Effector CD8-positive, alpha-beta T cell (primary cell): ENCODE measurements around the gene TRMT61B.

Experiments
- DNase-seq: peaks from one replicate; lab custom pipeline; 2025; lab: John Stamatoyannopoulos, UW

Gene TRMT61B

GRCh38 chr2:28855977-28856376 is 14.1 kb downstream of the TRMT61B start:
- no peak for DNase-seq

DNA sequence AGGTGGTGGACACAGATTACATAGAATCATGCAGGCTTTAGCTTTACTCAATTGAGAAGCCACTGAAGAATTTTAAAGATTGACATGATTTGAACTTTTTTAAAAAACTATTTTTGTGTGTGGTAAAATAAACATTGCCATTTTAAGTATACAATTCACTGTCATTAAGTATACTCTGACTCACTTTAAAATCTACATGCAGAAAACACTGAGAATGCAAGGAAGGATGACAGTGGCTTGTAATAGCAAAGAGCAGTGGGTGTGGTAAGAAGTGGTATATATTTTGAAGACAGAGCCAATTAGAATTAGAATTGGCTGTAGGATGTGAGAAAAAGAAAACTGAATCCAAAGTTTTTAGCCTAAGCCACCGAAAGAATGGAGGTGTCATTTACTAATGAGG is 14.9 kb downstream of the TRMT61B start:
- DNase-seq = no peak

DNA sequence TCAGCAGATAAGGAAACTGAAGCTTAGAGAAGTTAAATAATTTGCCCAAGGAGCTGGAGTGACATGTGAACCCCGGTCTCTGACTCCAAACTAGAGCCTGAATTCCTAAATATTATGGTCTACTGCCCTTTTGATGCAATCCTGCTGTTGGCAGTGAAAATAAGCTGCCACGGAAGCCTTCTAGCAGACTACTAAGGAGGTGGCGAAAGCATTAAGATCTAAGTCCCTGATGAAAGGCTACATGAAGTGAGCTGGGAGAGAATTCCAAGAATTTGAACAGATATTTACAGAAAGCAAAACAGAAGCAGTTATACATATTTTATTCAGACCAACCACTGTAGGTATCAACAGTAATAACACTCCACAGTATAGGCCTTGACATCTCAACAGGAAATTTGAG is 28.1 kb downstream of the TRMT61B start:
- DNase-seq = no peak

DNA sequence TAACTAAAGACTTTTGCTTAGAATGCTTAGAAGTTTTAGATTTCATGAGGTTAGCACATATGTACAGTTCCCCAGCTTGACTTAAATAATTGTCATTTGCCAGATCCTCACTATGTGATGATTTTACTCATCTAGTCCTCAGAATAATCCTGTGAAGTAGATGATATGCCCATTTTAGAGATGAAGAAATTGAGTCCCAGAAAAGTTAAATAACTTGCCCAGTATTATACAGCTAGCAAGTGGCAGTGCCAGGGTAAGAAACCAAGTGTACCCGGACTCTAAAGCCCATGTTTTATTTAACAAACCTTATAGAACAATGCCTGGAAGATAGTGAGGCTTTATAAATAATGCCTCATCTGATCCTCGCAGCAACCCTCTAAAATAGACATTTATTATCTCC is 31.1 kb downstream of the TRMT61B start:
- DNase-seq = no peak

GRCh38 chr2:28835781-28836180 is 34.3 kb downstream of the TRMT61B start:
- no peak for DNase-seq

- DNase-seq = no peak
These were observed 36.2 kb downstream of the TRMT61B start for GRCh38 chr2:28833740-28834470.

- no peak for DNase-seq
These were observed 41.7 kb downstream of the TRMT61B start for GRCh38 chr2:28828382-28828781.

GRCh38 chr2:28824870-28825269 is 45.2 kb downstream of the TRMT61B start:
- DNase-seq = no peak

GRCh38 chr2:28824207-28824606 is 45.9 kb downstream of the TRMT61B start:
- no peak for DNase-seq

DNA sequence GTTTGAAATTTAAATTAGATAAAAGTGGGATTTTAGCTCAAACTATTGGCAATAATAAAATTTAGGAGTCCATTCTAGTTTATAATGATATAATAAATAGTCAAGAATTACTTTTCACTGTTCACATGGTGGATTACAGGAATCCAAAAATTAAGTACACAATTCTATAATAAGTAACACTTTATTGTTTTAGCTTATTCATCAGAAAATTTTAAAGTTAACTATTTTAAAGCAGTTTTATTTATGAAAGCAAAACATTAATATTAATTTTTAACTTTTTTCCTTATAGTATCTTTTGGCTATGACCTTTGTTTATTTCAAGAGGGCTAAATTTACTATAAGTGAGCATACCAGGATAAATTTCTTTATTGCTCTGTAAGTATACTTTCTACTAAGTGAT is 48.1 kb downstream of the TRMT61B start:
- DNase-seq = no peak

DNA sequence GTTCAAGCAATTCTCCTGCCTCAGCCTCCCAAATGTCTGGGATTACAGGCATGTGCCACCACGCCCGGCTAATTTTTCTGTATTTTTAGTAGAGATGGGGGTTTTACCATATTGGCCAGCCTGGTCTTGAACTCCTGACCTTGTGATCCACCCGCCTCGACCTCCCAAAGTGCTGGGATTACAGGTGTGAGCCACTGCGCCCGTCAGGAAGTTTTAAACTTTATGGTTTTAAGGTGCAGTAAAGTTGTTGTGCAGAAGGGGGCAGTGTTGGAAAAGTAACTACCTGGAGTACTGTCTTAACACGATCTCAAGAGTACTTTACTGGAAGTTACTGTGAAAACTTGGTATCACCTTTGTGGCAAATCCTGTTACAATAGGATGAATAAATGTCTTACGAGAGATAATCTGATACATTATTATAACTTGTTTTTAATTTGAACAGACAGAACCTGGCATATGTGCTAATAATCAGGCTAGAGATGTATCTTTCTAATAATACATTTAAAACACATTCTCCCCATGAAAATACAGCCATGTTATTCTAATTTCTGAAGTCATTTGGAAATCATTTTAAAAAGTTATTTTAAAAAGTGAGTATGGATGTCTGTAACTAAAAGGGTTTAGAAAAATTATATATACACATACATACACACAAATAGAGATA is 48.7 kb downstream of the TRMT61B start:
- peak; percentile 29 for DNase-seq

- no peak for DNase-seq
These were observed 52.1 kb downstream of the TRMT61B start for GRCh38 chr2:28818053-28818452.

- peak; percentile 68 for DNase-seq
These were observed 59.5 kb downstream of the TRMT61B start, which contains the start of gene SPDYA for GRCh38 chr2:28810384-28811285. Gene SPDYA (plus strand): TSS chr2:28810834. CDS start chr2:28816015, 5,181 bp downstream.

DNA sequence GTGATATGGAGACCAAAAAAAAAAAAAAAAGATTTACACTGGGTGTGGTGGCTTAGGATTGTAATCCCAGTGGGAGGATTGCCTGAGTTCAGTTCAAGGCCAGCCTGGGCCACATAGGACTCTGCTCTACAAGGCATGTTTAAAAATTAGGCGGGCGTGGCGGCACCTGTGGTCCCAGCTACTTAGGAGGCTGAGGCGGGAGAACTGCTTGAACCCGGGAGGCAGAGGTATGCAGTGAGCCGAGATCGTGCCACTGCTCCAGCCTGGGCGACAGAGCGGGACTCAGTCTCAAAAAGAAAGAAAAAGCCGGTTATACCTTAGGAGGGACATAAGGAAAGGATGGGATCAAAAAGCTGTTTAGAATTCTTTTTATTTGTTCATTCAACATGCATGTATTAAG is 60.2 kb downstream of the TRMT61B start:
- DNase-seq = no peak

GRCh38 chr2:28802975-28803429 is 67.1 kb downstream of the TRMT61B start:
- DNase-seq = no peak

DNA sequence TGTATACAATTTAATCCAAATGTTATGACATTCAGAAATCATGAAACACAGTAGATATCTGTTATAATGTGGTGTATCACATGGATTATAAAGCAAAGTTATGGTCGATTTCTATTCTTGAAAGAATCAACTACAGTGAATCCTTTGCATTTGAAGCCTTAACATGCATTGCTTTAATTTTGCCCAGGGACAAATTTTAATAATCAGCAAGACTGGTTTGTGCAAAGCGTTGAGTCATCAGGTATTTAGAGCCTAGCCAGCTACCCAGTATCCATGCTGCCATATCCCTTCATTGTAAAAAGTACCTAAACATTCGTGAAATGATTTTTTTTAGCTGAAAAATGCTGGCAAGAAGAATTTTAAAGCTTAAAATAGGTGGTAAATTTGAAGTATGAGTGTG is 68.4 kb downstream of the TRMT61B start:
- DNase-seq = no peak
